WTC11 (cell line): ENCODE results near the gene PPP4R2.

Experiments
- AFF4 ChIP-seq: sonication (generic); formaldehyde crosslinking; IDR thresholded peaks from 2 replicates; pipeline ENCODE4 v1.8.1; 2023; ENCODE audit warnings: mild to moderate bottlenecking, missing genetic modification reagents, borderline replicate concordance
- ATF3 ChIP-seq: sonication (generic); formaldehyde crosslinking; conservative IDR thresholded peaks from 2 replicates; pipeline ENCODE4 v1.8.1; 2022; ENCODE audit warnings: mild to moderate bottlenecking, missing genetic modification reagents
- ATF6 ChIP-seq: sonication (generic); formaldehyde crosslinking; IDR thresholded peaks from 2 replicates; pipeline ENCODE4 v1.8.1; 2023; ENCODE audit warnings: mild to moderate bottlenecking, missing genetic modification reagents
- CTCF ChIP-seq: fragments of 200-600 bp; IDR thresholded peaks from 2 replicates; pipeline ENCODE4 v1.8.0; 2022; ENCODE audit warnings: antibody characterized with exemption
- E2F1 ChIP-seq: sonication (generic); formaldehyde crosslinking; IDR thresholded peaks from 2 replicates; pipeline ENCODE4 v1.8.0; 2022; ENCODE audit warnings: mild to moderate bottlenecking, missing genetic modification reagents
- IRF2 ChIP-seq: sonication (generic); formaldehyde crosslinking; IDR thresholded peaks from 2 replicates; pipeline ENCODE4 v1.8.0; 2022; ENCODE audit warnings: low read depth, missing genetic modification reagents, borderline replicate concordance
- MLX ChIP-seq: sonication (generic); formaldehyde crosslinking; IDR thresholded peaks from 2 replicates; pipeline ENCODE4 v1.8.1; 2023; ENCODE audit warnings: mild to moderate bottlenecking, missing genetic modification reagents, moderate library complexity
- SMAD3 ChIP-seq: sonication (generic); formaldehyde crosslinking; IDR thresholded peaks from 2 replicates; pipeline ENCODE4 v1.8.0; 2022; ENCODE audit warnings: missing genetic modification reagents, mild to moderate bottlenecking, borderline replicate concordance
- TEAD4 ChIP-seq: sonication (generic); formaldehyde crosslinking; IDR thresholded peaks from 2 replicates; pipeline ENCODE4 v1.8.0; 2022; ENCODE audit warnings: mild to moderate bottlenecking, missing genetic modification reagents
- TP53 ChIP-seq: sonication (generic); formaldehyde crosslinking; IDR thresholded peaks from 2 replicates; pipeline ENCODE4 v1.8.1; 2023; ENCODE audit warnings: mild to moderate bottlenecking, missing genetic modification reagents
- ZNF138 ChIP-seq: sonication (generic); formaldehyde crosslinking; conservative IDR thresholded peaks from 2 replicates; pipeline ENCODE4 v1.8.1; 2022; ENCODE audit warnings: mild to moderate bottlenecking, moderate library complexity, missing genetic modification reagents
- ZNF232 ChIP-seq: sonication (generic); formaldehyde crosslinking; IDR thresholded peaks from 2 replicates; pipeline ENCODE4 v1.8.0; 2022; ENCODE audit warnings: mild to moderate bottlenecking, missing genetic modification reagents

- TF ChIP-seq ATF6 (no peak), TEAD4 (CRISPR knock-in tag) (no peak), CTCF (no peak), ZNF138 (CRISPR knock-in tag) (no peak), ATF3 (no peak), E2F1 (no peak), SMAD3 (CRISPR knock-in tag) (no peak), AFF4 (CRISPR knock-in tag) (no peak), MLX (CRISPR knock-in tag) (no peak), TP53 (CRISPR knock-in tag) (no peak), ZNF232 (CRISPR knock-in tag) (no peak), IRF2 (CRISPR knock-in tag) (no peak)
Observed at GRCh38 chr3:72977060-72977808, 19.4 kb upstream of the PPP4R2 start.
